Measurements from ENCODE around the gene IMPDH2. TPM values are rescaled to one million over a fixed set of nuclear protein-coding genes. Genes with fewer than 3 reads are reported as not detected.

Gene IMPDH2
- total RNA-seq, 6 donors from 2014 or later: 67.1 to 142 (median 97.3) TPM

- Histone ChIP-seq H3K4me3 (no peak overlapping the region), H3K27me3 (no peaks in the 10 kb centered on the region), H3K9me3 (no peaks in the 10 kb centered on the region), H3K27ac (no peak overlapping the region), H3K4me1 (peaks cover 23 to 37% (median 29%) of the 10 kb centered on the region in 4 donors), H3K36me3 (peaks cover 13 to 56% (median 41%) of the 10 kb centered on the region in 4 donors)
- 100% methylated on average over 8 of the region's 8 CpGs; no CpG with 5 or more reads in 1 of the 2 donors for WGBS, 2 donors
- TF ChIP-seq CTCF (IDR thresholded peaks at IDR 0.05) (no peak), POLR2AphosphoS5 (IDR thresholded peaks at IDR 0.05) (no peak), POLR2A (IDR thresholded peaks at IDR 0.05) (no peak)
- DNase-seq: peak in 1 of 2 donors; percentile 80
- ATAC-seq (ENCODE audit: low FRiP score in 2 of 2): no peak
Measured at GRCh38 chr3:49025793-49026520, 3.2 kb downstream of the IMPDH2 start.

- H3K4me1 ChIP-seq: peaks cover 26 to 44% (median 33%) of the 10 kb centered on the region in 4 donors
- ATAC-seq (ENCODE audit: low FRiP score in 2 of 2) (no peak), DNase-seq (no peak)
- H3K27ac ChIP-seq: no peak overlapping the region
- no peaks in the 10 kb centered on the region for H3K9me3 ChIP-seq
- no peak overlapping the region for H3K4me3 ChIP-seq
- 78 to 79% methylated on average over 7 to 12 of the region's 13 CpGs for WGBS, 2 donors
- peaks cover 13 to 48% (median 38%) of the 10 kb centered on the region in 4 donors for H3K36me3 ChIP-seq
- H3K27me3 ChIP-seq: no peaks in the 10 kb centered on the region
- TF ChIP-seq POLR2AphosphoS5 (IDR thresholded peaks at IDR 0.05) (no peak), POLR2A (IDR thresholded peaks at IDR 0.05) (peak in 1 of 4 donors; percentile 13)
Measured at GRCh38 chr3:49025005-49025792, 4.0 kb downstream of the IMPDH2 start.

GRCh38 chr3:49024449-49024848 is 4.7 kb downstream of the IMPDH2 start:
- Histone ChIP-seq H3K4me1 (peaks cover 34 to 51% (median 38%) of the 10 kb centered on the region in 4 donors), H3K36me3 (peaks cover 13 to 48% (median 36%) of the 10 kb centered on the region in 4 donors), H3K9me3 (no peaks in the 10 kb centered on the region), H3K4me3 (no peak overlapping the region), H3K27ac (no peak overlapping the region), H3K27me3 (no peaks in the 10 kb centered on the region)
- TF ChIP-seq EP300 (IDR thresholded peaks at IDR 0.05) (no peak), CTCF (IDR thresholded peaks at IDR 0.05) (no peak), POLR2A (IDR thresholded peaks at IDR 0.05) (no peak), POLR2AphosphoS5 (IDR thresholded peaks at IDR 0.05) (no peak)
- 63 to 81% methylated on average over 1 to 5 of the region's 5 CpGs for WGBS, 2 donors
- DNase-seq (no peak), ATAC-seq (ENCODE audit: low FRiP score in 2 of 2) (no peak)

- Histone ChIP-seq H3K4me3 (no peak overlapping the region), H3K9me3 (no peaks in the 10 kb centered on the region), H3K27me3 (no peaks in the 10 kb centered on the region), H3K4me1 (peaks cover 38 to 53% (median 42%) of the 10 kb centered on the region in 4 donors), H3K27ac (no peak overlapping the region), H3K36me3 (peaks cover 13 to 48% (median 36%) of the 10 kb centered on the region in 4 donors)
- DNase-seq (no peak), ATAC-seq (ENCODE audit: low FRiP score in 2 of 2) (no peak)
- 91 to 100% methylated on average over 2 to 4 of the region's 4 CpGs for WGBS, 2 donors
- TF ChIP-seq POLR2AphosphoS5 (IDR thresholded peaks at IDR 0.05) (no peak), POLR2A (IDR thresholded peaks at IDR 0.05) (no peak), CTCF (IDR thresholded peaks at IDR 0.05) (no peak), EP300 (IDR thresholded peaks at IDR 0.05) (no peak)
Measured at GRCh38 chr3:49023775-49024174, 5.4 kb downstream of the IMPDH2 start.

GRCh38 chr3:49022688-49023171 is 6.5 kb downstream of the IMPDH2 start:
- no peak for ATAC-seq (ENCODE audit: low FRiP score in 2 of 2)
- Histone ChIP-seq H3K4me3 (peak overlapping the region; percentile 71 to 92 (median 78)), H3K36me3 (peaks cover 13 to 47% (median 36%) of the 10 kb centered on the region in 4 donors), H3K9me3 (no peaks in the 10 kb centered on the region), H3K4me1 (peaks cover 32 to 48% (median 36%) of the 10 kb centered on the region in 4 donors), H3K27ac (peak overlapping the region; percentile 97 to 100 (median 99)), H3K27me3 (no peaks in the 10 kb centered on the region)
- TF ChIP-seq POLR2A (IDR thresholded peaks at IDR 0.05): no peak
- TF ChIP-seq CTCF (IDR thresholded peaks at IDR 0.05): no peak
- TF ChIP-seq POLR2AphosphoS5 (IDR thresholded peaks at IDR 0.05): no peak
- TF ChIP-seq EP300 (IDR thresholded peaks at IDR 0.05): no peak
- DNase-seq: no peak
- 29 to 54% methylated on average over 6 to 9 of the region's 12 CpGs for WGBS, 2 donors
